ENCODE data around the gene TAPBP.
"Not testable (repeated sequence)": the region's sequence is repeated elsewhere in the genome, so short reads cannot be mapped to it uniquely, and the experiment has no call there.

TAPBP gene

GRCh38 chr6:33273924-33274902 is 39.7 kb downstream of the TAPBP start:
- no peak for FAIRE-seq

GRCh38 chr6:33273129-33273923 is 40.6 kb downstream of the TAPBP start:
- FAIRE-seq, result no peak

GRCh38 chr6:33272275-33273128 is 41.4 kb downstream of the TAPBP start:
- no peak for FAIRE-seq

GRCh38 chr6:33271468-33272274 is 42.2 kb downstream of the TAPBP start, which contains the start of the genes RPS18 and VPS52:
RPS18 (plus strand) TSS chr6:33272075; CDS start chr6:33272120, 45 bp downstream.
VPS52 (minus strand) TSS chr6:33271876; CDS start chr6:33271675, 201 bp downstream.
- peak; percentile 83 for FAIRE-seq

GRCh38 chr6:33271117-33271467 is 42.8 kb downstream of the TAPBP start:
- FAIRE-seq, result no peak

- no peak for FAIRE-seq
These were observed 49.9 kb downstream of the TAPBP start for GRCh38 chr6:33264015-33264414.

GRCh38 chr6:33262490-33262889 is 51.4 kb downstream of the TAPBP start:
- FAIRE-seq, result not testable (repeated sequence)

- no peak for FAIRE-seq
These were observed 54.8 kb downstream of the TAPBP start for GRCh38 chr6:33259032-33259431.

- FAIRE-seq, result no peak
These were observed 59.3 kb downstream of the TAPBP start for GRCh38 chr6:33254591-33254990.

GRCh38 chr6:33252759-33253158 is 61.1 kb downstream of the TAPBP start:
- no peak for FAIRE-seq

- FAIRE-seq, result no peak
These were observed 62.4 kb downstream of the TAPBP start for GRCh38 chr6:33251395-33252012.

GRCh38 chr6:33250731-33251130 is 63.1 kb downstream of the TAPBP start:
- no peak for FAIRE-seq

- FAIRE-seq, result no peak
These were observed 63.9 kb downstream of the TAPBP start for GRCh38 chr6:33249732-33250630.
